Ovary (tissue), 3 donors: ENCODE data around the gene TVP23A.

Source experiments
- CTCF ChIP-seq, 3 donors: fragments of 450-650 bp in 2 of 3; fragments of 200-600 bp in 1 of 3; IDR thresholded peaks; one replicate each; pipeline versions ENCODE4 v1.5.1 to v1.8.0; 2016 to 2022; ENCODE audit warnings: antibody characterized with exemption in 3 of 3, mild to moderate bottlenecking in 1 of 3
- POLR2A ChIP-seq: fragments of 450-650 bp; IDR thresholded peaks from one replicate; pipeline ENCODE4 v1.6.1; 2017; ENCODE audit warnings: antibody characterized with exemption, mild to moderate bottlenecking, moderate library complexity
- donor health status: DM: no; HTN: no; CAD: no.

- no peak for TF ChIP-seq CTCF (IDR thresholded peaks at IDR 0.05)
- no peak for TF ChIP-seq POLR2A
Measured at GRCh38 chr16:10809706-10810105, 8.9 kb downstream of the TVP23A start.
